ENCODE results near the gene ZNF320. TPM values are rescaled to one million over a fixed set of nuclear protein-coding genes. Genes with fewer than 3 reads are reported as not detected.

ZNF320 gene
- total and polyA plus RNA-seq, 9 of the 15 experiments (the other 6 are each of a cell fraction or from before 2014, with no cell fraction given), result 5.4 to 25.6 (median 11.7) TPM

- TF ChIP-seq ZNF398 (CRISPR knock-in tag; IDR thresholded peaks at IDR 0.05) (peak; percentile 62; the same call in 1 of the 2 replicates), ZNF280A (IDR thresholded peaks at IDR 0.05; ENCODE audit: low read depth, partially characterized antibody) (no peak), ZNF830 (CRISPR knock-in tag; IDR thresholded peaks at IDR 0.05) (no peak), TGIF2 (CRISPR knock-in tag; IDR thresholded peaks at IDR 0.05) (no peak), ZBED1 (IDR thresholded peaks at IDR 0.05) (peak; percentile 92), NBN (IDR thresholded peaks at IDR 0.05; ENCODE audit: low read depth) (peak; percentile 92), CBFB (CRISPR knock-in tag; IDR thresholded peaks at IDR 0.05) (no peak), ZBTB17 (CRISPR knock-in tag; IDR thresholded peaks at IDR 0.05) (peak; percentile 93), HINFP (tag; conservative IDR thresholded peaks at IDR 0.05; ENCODE audit: low read depth) (peak; percentile 78), ZNF263 (CRISPR knock-in tag; IDR thresholded peaks at IDR 0.05; ENCODE audit: borderline replicate concordance) (no peak), ZNF583 (CRISPR knock-in tag; IDR thresholded peaks at IDR 0.05) (peak; percentile 93), NFIC (IDR thresholded peaks at IDR 0.05) (peak; percentile 97), EHMT2 (IDR thresholded peaks at IDR 0.05) (0 out of 2 replicates have a peak, but pooled peaks have one; percentile 36), IFI16 (CRISPR knock-in tag; IDR thresholded peaks at IDR 0.05) (peak; percentile 40; the same call in 1 of the 2 replicates), HNRNPUL1 (IDR thresholded peaks at IDR 0.05; ENCODE audit: low read length) (no peak)
Measured at GRCh38 chr19:52936151-52936953, 38.9 kb upstream of the ZNF320 start (continued).

Measured in K562 (cell line).